ENCODE measurements around the gene BIRC5.

GRCh38 chr17:78256707-78257591 lies 42.9 kb downstream of the BIRC5 start:
- TF ChIP-seq POLR2AphosphoS5 (IDR thresholded peaks at IDR 0.05; ENCODE audit: borderline replicate concordance, low read depth, low read length) (no peak), EZH2 (IDR thresholded peaks at IDR 0.05) (no peak)

Measured in SK-N-MC (cell line).